HepG2 (cell line): ENCODE data around the gene COL18A1. TPM values are rescaled to one million over a fixed set of nuclear protein-coding genes. Genes with fewer than 3 reads are reported as not detected.
A peak's percentile ranks its signal among the peaks of the same experiment; 100 is the strongest.

Experiments used
- ARNT ChIP-seq: fragments of 450-650 bp; IDR thresholded peaks from 2 replicates; pipeline ENCODE4 v1.6.1; 2017
- CREM ChIP-seq, 2 experiments: sonication (generic) in 1 of 2; formaldehyde crosslinking in 1 of 2; IDR thresholded peaks; 2 replicates each; pipeline versions ENCODE4 v1.4.0 to v1.6.1; 2016 to 2020; ENCODE audit warnings: antibody characterized with exemption in 1 of 2, mild to moderate bottlenecking in 1 of 2, missing genetic modification reagents in 1 of 2
- FOXA1 ChIP-seq, 2 experiments: fragments of 450-650 bp in 1 of 2; sonication (generic) in 1 of 2; formaldehyde crosslinking in 1 of 2; IDR thresholded peaks; 2 replicates each; pipeline versions ENCODE4 v1.4.0 to v1.6.1; 2016 to 2020; ENCODE audit warnings: missing genetic modification reagents in 1 of 2
- KLF15 ChIP-seq: sonication (generic); formaldehyde crosslinking; IDR thresholded peaks from 2 replicates; pipeline ENCODE4 v1.8.1; 2023; ENCODE audit warnings: borderline replicate concordance, mild to moderate bottlenecking, inconsistent platforms, missing genetic modification reagents, mixed read lengths
- MBD4 ChIP-seq: IDR thresholded peaks from 2 replicates; pipeline ENCODE4 v1.6.1; 2012; ENCODE audit warnings: low read length, inconsistent platforms, borderline replicate concordance
- MBNL3 ChIP-seq: fragments of 250-450 bp; sonication (Bioruptor Pico); conservative IDR thresholded peaks from 2 replicates; pipeline ENCODE4 v1.8.0; 2022; ENCODE audit warnings: mild to moderate bottlenecking, inconsistent platforms
- NRL ChIP-seq: sonication (generic); formaldehyde crosslinking; IDR thresholded peaks from 2 replicates; pipeline ENCODE4 v1.5.0; 2020; ENCODE audit warnings: missing genetic modification reagents, mild to moderate bottlenecking, moderate library complexity, borderline replicate concordance
- PAWR ChIP-seq: sonication (generic); formaldehyde crosslinking; IDR thresholded peaks from 2 replicates; pipeline ENCODE4 v1.4.0; 2020; ENCODE audit warnings: missing genetic modification reagents, mild to moderate bottlenecking, borderline replicate concordance
- REL ChIP-seq: sonication (generic); formaldehyde crosslinking; conservative IDR thresholded peaks from 2 replicates; pipeline ENCODE4 v1.8.0; 2022; ENCODE audit warnings: mild to moderate bottlenecking, missing genetic modification reagents, moderate library complexity
- TGIF2 ChIP-seq: IDR thresholded peaks from 2 replicates; pipeline ENCODE4 v1.6.1; 2016; ENCODE audit warnings: control low read depth, missing compliant biosample characterization
- U2AF2 ChIP-seq: fragments of 200-400 bp; formaldehyde crosslinking; IDR thresholded peaks from 2 replicates; pipeline ENCODE4 v1.6.1; 2017; ENCODE audit warnings: low read depth, mild to moderate bottlenecking, low read length
- ZNF101 ChIP-seq: sonication (generic); formaldehyde crosslinking; IDR thresholded peaks from 2 replicates; pipeline ENCODE4 v1.4.0; 2020; ENCODE audit warnings: mild to moderate bottlenecking, low read depth, missing genetic modification reagents, borderline replicate concordance
- ZNF180 ChIP-seq: sonication (generic); formaldehyde crosslinking; IDR thresholded peaks from 2 replicates; pipeline ENCODE4 v1.4.0; 2020; ENCODE audit warnings: low read depth, missing genetic modification reagents, borderline replicate concordance
- ZNF224 ChIP-seq: sonication (generic); formaldehyde crosslinking; IDR thresholded peaks from 2 replicates; pipeline ENCODE4 v1.5.0; 2020; ENCODE audit warnings: mild to moderate bottlenecking, missing genetic modification reagents
- ZNF337 ChIP-seq: sonication (generic); formaldehyde crosslinking; IDR thresholded peaks from 2 replicates; pipeline ENCODE4 v1.5.1; 2020; ENCODE audit warnings: missing genetic modification reagents, low read depth, mild to moderate bottlenecking, borderline replicate concordance
- ZNF567 ChIP-seq: sonication (generic); formaldehyde crosslinking; IDR thresholded peaks from 2 replicates; pipeline ENCODE4 v1.8.1; 2023; ENCODE audit warnings: mild to moderate bottlenecking, missing genetic modification reagents, borderline replicate concordance
- ZNF619 ChIP-seq: sonication (generic); formaldehyde crosslinking; IDR thresholded peaks from 2 replicates; pipeline ENCODE4 v1.4.0; 2020; ENCODE audit warnings: mild to moderate bottlenecking, missing genetic modification reagents
- polyA plus RNA-seq, 8 experiments: library from polyadenylated mRNA; depleted of rRNA in 3 of 8; stranded (reverse) in 7 of 8; unstranded in 1 of 8; fragments of >200 nt; fragmentation: Illumina TruSeq in 4 of 8; extraction: Trizol in 4 of 8; gene quantifications; 2 replicates each; pipeline versions ENCODE4 v1.2.1 to v1.2.3, GENCODE V29; 2011 to 2016; ENCODE audit warnings: low read depth in 4 of 8, missing spikeins in 1 of 8, mixed read lengths in 1 of 8; ENCODE audit not compliant: insufficient read depth in 1 of 8
- total RNA-seq, 5 experiments: library from RNA; depleted of rRNA; stranded (reverse); fragments of >200 nt; fragmentation: Illumina TruSeq; extraction: Trizol; gene quantifications; 2 replicates each; pipeline ENCODE4 v1.2.3, GENCODE V29; 2016; ENCODE audit warnings: low read depth in 1 of 5
- TF ChIP-seq, protein P1 (sequence below): sonication (generic); formaldehyde crosslinking; IDR thresholded peaks from 2 replicates; pipeline ENCODE4 v1.5.0; 2020; ENCODE audit warnings: missing genetic modification reagents, mild to moderate bottlenecking, borderline replicate concordance
- TF ChIP-seq, protein P2 (sequence below): sonication (generic); formaldehyde crosslinking; conservative IDR thresholded peaks from 2 replicates; pipeline ENCODE4 v1.4.0; 2020; ENCODE audit warnings: missing genetic modification reagents
- TF ChIP-seq, protein P3 (sequence below): sonication (generic); formaldehyde crosslinking; IDR thresholded peaks from 2 replicates; pipeline ENCODE4 v1.5.1; 2020; ENCODE audit warnings: missing genetic modification reagents, mild to moderate bottlenecking, borderline replicate concordance
- TF ChIP-seq, protein P4 (sequence below): sonication (generic); formaldehyde crosslinking; IDR thresholded peaks from 2 replicates; pipeline ENCODE4 v1.8.0; 2022; ENCODE audit warnings: mild to moderate bottlenecking, missing genetic modification reagents

The COL18A1 gene
- total and polyA plus RNA-seq, 2 of the 13 experiments (the other 11 are each of a cell fraction or from before 2014, with no cell fraction given), result 79.0 to 102 TPM

DNA sequence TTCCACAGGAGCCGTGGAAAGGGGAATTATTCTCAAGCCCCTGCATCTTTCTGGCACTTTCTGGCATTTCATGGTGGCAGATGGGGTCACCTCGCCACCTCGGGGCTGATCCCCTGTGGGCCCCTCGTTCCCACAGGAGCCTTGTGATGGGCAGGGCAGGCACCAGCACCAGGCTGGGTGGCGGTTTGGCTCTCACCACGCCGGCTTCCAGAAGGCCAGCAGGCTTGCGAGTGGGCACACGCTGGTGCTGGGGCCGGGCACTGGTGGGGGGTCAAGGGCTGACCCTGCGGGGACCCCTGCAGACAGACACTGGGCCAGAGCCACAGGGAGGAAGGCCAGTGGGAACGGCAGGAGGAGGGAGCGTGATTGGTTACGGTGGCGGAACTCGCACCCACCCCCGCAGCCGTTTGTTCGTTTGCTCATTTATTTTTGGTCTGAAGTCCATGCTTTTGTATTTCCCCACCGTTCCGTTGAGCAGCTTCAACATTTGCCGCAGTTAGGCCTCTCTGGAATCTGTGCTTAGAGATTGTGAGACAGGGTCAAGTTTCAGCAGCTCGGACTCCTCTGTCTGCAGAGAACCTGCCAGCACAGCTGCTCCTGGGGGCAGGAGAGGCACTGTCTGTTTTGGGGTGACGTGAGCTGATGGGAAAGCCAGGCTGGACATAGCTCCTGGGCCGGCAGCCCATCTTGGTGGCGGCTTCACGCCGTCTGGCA is 5.3 kb downstream of the COL18A1 start (continued):
- TF ChIP-seq, protein P1, sequence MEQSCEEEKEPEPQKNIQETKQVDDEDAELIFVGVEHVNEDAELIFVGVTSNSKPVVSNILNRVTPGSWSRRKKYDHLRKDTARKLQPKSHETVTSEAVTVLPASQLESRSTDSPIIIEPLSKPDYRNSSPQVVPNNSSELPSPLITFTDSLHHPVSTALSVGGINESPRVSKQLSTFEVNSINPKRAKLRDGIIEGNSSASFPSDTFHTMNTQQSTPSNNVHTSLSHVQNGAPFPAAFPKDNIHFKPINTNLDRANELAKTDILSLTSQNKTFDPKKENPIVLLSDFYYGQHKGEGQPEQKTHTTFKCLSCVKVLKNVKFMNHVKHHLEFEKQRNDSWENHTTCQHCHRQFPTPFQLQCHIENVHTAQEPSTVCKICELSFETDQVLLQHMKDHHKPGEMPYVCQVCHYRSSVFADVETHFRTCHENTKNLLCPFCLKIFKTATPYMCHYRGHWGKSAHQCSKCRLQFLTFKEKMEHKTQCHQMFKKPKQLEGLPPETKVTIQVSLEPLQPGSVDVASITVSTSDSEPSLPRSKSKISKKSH (CRISPR knock-in tag), result no peak
- TF ChIP-seq ZNF101, result no peak
- TF ChIP-seq FOXA1 (IDR thresholded peaks at IDR 0.05), result no peak
- TF ChIP-seq FOXA1 (CRISPR knock-in tag; IDR thresholded peaks at IDR 0.05), result no peak
- no peak for TF ChIP-seq MBNL3 (CRISPR knock-in tag)
- no peak for TF ChIP-seq ARNT
- no peak for TF ChIP-seq ZNF224 (CRISPR knock-in tag)
- no peak for TF ChIP-seq PAWR (CRISPR knock-in tag)
- peak; percentile 56; the same call in 1 of the 2 replicates for TF ChIP-seq ZNF619
- no peak; the same call in 1 of the 2 replicates for TF ChIP-seq TGIF2
- no peak for TF ChIP-seq ZNF337 (CRISPR knock-in tag)
- TF ChIP-seq U2AF2, result no peak
- 0 out of 2 replicates have a peak, but pooled peaks have one; percentile 8 for TF ChIP-seq KLF15 (CRISPR knock-in tag)
- no peak for TF ChIP-seq MBD4
- TF ChIP-seq, protein P2, sequence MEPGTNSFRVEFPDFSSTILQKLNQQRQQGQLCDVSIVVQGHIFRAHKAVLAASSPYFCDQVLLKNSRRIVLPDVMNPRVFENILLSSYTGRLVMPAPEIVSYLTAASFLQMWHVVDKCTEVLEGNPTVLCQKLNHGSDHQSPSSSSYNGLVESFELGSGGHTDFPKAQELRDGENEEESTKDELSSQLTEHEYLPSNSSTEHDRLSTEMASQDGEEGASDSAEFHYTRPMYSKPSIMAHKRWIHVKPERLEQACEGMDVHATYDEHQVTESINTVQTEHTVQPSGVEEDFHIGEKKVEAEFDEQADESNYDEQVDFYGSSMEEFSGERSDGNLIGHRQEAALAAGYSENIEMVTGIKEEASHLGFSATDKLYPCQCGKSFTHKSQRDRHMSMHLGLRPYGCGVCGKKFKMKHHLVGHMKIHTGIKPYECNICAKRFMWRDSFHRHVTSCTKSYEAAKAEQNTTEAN (CRISPR knock-in tag), result 0 out of 2 replicates have a peak, but pooled peaks have one; percentile 39
- no peak for TF ChIP-seq ZNF180 (CRISPR knock-in tag)
- no peak for TF ChIP-seq REL (CRISPR knock-in tag)
- 0 out of 2 replicates have a peak, but pooled peaks have one; percentile 3 for TF ChIP-seq NRL (CRISPR knock-in tag)
- TF ChIP-seq, protein P3, sequence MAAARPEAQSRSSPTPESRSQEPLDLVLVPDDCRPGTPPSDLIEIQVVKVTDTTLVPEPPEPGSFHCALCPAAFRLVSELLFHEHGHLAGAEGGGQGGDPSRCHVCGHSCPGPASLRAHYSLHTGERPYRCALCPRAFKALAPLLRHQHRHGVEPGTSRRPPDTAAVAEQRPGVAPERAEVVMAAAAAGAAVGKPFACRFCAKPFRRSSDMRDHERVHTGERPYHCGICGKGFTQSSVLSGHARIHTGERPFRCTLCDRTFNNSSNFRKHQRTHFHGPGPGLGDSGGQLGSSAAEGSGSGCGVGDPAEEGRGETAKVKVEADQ (CRISPR knock-in tag), result no peak
- TF ChIP-seq ZNF567 (CRISPR knock-in tag), result no peak
- TF ChIP-seq CREM (IDR thresholded peaks at IDR 0.05), result peak; percentile 57; the same call in 1 of the 2 replicates
- TF ChIP-seq CREM (CRISPR knock-in tag; IDR thresholded peaks at IDR 0.05), result no peak
- TF ChIP-seq, protein P4, sequence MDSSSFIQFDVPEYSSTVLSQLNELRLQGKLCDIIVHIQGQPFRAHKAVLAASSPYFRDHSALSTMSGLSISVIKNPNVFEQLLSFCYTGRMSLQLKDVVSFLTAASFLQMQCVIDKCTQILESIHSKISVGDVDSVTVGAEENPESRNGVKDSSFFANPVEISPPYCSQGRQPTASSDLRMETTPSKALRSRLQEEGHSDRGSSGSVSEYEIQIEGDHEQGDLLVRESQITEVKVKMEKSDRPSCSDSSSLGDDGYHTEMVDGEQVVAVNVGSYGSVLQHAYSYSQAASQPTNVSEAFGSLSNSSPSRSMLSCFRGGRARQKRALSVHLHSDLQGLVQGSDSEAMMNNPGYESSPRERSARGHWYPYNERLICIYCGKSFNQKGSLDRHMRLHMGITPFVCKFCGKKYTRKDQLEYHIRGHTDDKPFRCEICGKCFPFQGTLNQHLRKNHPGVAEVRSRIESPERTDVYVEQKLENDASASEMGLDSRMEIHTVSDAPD (CRISPR knock-in tag), result no peak; the same call in 1 of the 2 replicates
